Measurements from ENCODE around the gene NCDN.

The NCDN gene

GRCh38 chr1:35554266-35555211 is 3.1 kb upstream of the NCDN start:
- no peak for DNase-seq (ENCODE audit: low spot score)

- DNase-seq (ENCODE audit: low spot score), result no peak
These were observed 2.4 kb upstream of the NCDN start for GRCh38 chr1:35555212-35555584.

- peak; percentile 86 for DNase-seq (ENCODE audit: low spot score)
These were observed 1.8 kb upstream of the NCDN start for GRCh38 chr1:35555601-35556477.

- DNase-seq (ENCODE audit: low spot score), result peak; percentile 30
These were observed 998 bp upstream of the NCDN start for GRCh38 chr1:35556484-35557117.

- DNase-seq (ENCODE audit: low spot score), result peak; percentile 77
These were observed 435 bp upstream of the NCDN start, which contains the start of gene KIAA0319L for GRCh38 chr1:35557118-35557610. Gene KIAA0319L (minus strand): TSS chr1:35557403. CDS start chr1:35554491, 2,912 bp downstream.

GRCh38 chr1:35558374-35559316 is 1.0 kb downstream of the NCDN start:
- peak; percentile 38 for DNase-seq (ENCODE audit: low spot score)

- DNase-seq (ENCODE audit: low spot score), result no peak
These were observed 1.8 kb downstream of the NCDN start for GRCh38 chr1:35559317-35559944.

- DNase-seq (ENCODE audit: low spot score), result no peak
These were observed 2.9 kb downstream of the NCDN start for GRCh38 chr1:35560256-35561225.

GRCh38 chr1:35561297-35561971 is 3.8 kb downstream of the NCDN start:
- no peak for DNase-seq (ENCODE audit: low spot score)

- DNase-seq (ENCODE audit: low spot score), result no peak
These were observed 4.5 kb downstream of the NCDN start for GRCh38 chr1:35561972-35562680.

GRCh38 chr1:35563166-35563565 is 5.6 kb downstream of the NCDN start:
- DNase-seq (ENCODE audit: low spot score), result no peak

- DNase-seq (ENCODE audit: low spot score), result peak; percentile 81
These were observed 6.7 kb downstream of the NCDN start for GRCh38 chr1:35564037-35564883.

- DNase-seq (ENCODE audit: low spot score), result no peak
These were observed 7.5 kb downstream of the NCDN start for GRCh38 chr1:35564884-35565741.

GRCh38 chr1:35565742-35566133 is 8.1 kb downstream of the NCDN start:
- no peak for DNase-seq (ENCODE audit: low spot score)

- no peak for DNase-seq (ENCODE audit: low spot score)
These were observed 10.5 kb downstream of the NCDN start for GRCh38 chr1:35567947-35568558.

- DNase-seq (ENCODE audit: low spot score), result peak; percentile 66
These were observed 11.4 kb downstream of the NCDN start for GRCh38 chr1:35568975-35569395.
